Measurements from ENCODE around the gene ZSWIM7. TPM values are rescaled to one million over a fixed set of nuclear protein-coding genes. Genes with fewer than 3 reads are reported as not detected.

ZSWIM7 gene
- total RNA-seq, 1 donor from 2014 or later = 43.9 TPM

DNA sequence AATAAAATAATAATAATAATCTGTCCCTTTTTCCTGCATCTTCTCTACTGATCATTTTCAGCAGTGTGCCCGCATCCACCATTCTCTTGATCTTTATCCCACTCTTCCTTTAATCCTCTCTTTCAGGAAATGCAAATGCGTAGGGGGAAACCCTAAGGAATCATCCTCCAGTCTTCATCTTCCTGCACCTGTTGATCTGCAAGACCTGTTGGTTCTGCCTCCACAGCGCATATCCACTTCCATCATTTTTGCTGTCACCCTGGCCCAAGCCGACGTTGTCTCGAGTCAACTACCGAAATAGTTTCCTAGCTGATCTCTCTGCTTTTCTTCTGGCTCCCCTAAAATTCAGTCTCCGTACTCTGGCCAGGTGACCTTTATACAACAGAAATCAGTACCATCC is 30.0 kb downstream of the ZSWIM7 start:
- peaks cover 14% of the 10 kb centered on the region for H3K27me3 ChIP-seq
- no peak overlapping the region for H2AFZ ChIP-seq (replicated peaks)
- H3K36me3 ChIP-seq = no peaks in the 10 kb centered on the region
- no peak overlapping the region for H3K9ac ChIP-seq
- H3K4me2 ChIP-seq = no peak overlapping the region
- H3K27me3 Mint-ChIP-seq (ENCODE audit: insufficient read depth, low read depth) = peaks cover 3% of the 10 kb centered on the region
- H3F3A ChIP-seq (ENCODE audit: low read depth) = peaks cover 35% of the 10 kb centered on the region
- no peak overlapping the region for H3K4me3 Mint-ChIP-seq
- H3K4me1 Mint-ChIP-seq = peaks cover 42% of the 10 kb centered on the region
- no peaks in the 10 kb centered on the region for H3K9me3 Mint-ChIP-seq
- no peak for DNase-seq (ENCODE audit: low spot score)
- H3K27ac ChIP-seq = no peak overlapping the region
- TF ChIP-seq EZH2 (IDR thresholded peaks at IDR 0.05) (no peak), EZH2phosphoT487 (IDR thresholded peaks at IDR 0.05) (no peak)
- TF ChIP-seq, protein P1, sequence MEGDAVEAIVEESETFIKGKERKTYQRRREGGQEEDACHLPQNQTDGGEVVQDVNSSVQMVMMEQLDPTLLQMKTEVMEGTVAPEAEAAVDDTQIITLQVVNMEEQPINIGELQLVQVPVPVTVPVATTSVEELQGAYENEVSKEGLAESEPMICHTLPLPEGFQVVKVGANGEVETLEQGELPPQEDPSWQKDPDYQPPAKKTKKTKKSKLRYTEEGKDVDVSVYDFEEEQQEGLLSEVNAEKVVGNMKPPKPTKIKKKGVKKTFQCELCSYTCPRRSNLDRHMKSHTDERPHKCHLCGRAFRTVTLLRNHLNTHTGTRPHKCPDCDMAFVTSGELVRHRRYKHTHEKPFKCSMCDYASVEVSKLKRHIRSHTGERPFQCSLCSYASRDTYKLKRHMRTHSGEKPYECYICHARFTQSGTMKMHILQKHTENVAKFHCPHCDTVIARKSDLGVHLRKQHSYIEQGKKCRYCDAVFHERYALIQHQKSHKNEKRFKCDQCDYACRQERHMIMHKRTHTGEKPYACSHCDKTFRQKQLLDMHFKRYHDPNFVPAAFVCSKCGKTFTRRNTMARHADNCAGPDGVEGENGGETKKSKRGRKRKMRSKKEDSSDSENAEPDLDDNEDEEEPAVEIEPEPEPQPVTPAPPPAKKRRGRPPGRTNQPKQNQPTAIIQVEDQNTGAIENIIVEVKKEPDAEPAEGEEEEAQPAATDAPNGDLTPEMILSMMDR (IDR thresholded peaks at IDR 0.05) = no peak
- peaks cover 42% of the 10 kb centered on the region for H3K4me1 ChIP-seq
- H3K27ac Mint-ChIP-seq = peak overlapping the region; percentile 34
- H3K4me3 ChIP-seq = no peak overlapping the region
- no peaks in the 10 kb centered on the region for H3K9me3 ChIP-seq (ENCODE audit: low read depth)
- H3K79me2 ChIP-seq (ENCODE audit: low read depth) = no peaks in the 10 kb centered on the region
- peaks cover 23% of the 10 kb centered on the region for H4K20me1 ChIP-seq (ENCODE audit: low read depth)
- peaks cover 6% of the 10 kb centered on the region for H3K36me3 Mint-ChIP-seq

GRCh38 chr17:15967706-15968399 is 31.7 kb downstream of the ZSWIM7 start:
- H4K20me1 ChIP-seq (ENCODE audit: low read depth) = peaks cover 23% of the 10 kb centered on the region
- H3K27me3 Mint-ChIP-seq (ENCODE audit: insufficient read depth, low read depth) = peaks cover 3% of the 10 kb centered on the region

DNA sequence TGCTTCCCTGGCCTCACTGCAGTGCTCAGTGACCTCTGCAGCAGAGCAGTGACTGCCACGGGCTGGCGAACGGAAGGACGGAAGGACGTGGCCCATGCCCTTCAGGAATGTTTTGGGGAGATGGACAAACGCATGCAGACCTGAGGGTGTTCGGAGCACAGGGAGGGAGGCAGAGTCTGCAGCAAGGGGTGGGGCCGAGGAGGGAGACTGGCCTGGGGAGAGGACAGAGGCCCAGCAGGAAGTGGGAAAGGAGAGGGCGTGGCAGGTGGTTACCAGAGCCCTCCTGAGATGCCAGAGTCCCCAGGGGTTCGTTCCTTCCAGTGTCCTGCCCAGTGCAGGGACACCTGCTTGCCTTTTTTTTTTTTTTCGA is 32.6 kb downstream of the ZSWIM7 start:
- peak overlapping the region; percentile 17 for H2AFZ ChIP-seq (replicated peaks)
- peak; percentile 53 for DNase-seq (ENCODE audit: low spot score)

More at GRCh38 chr17:15967706-15968399, 31.7 kb downstream of the ZSWIM7 start:
- Histone ChIP-seq H3K27me3 (peaks cover 14% of the 10 kb centered on the region), H3K4me2 (peak overlapping the region; percentile 75), H3K79me2 (ENCODE audit: low read depth) (no peaks in the 10 kb centered on the region), H3K9ac (no peak overlapping the region), H3F3A (ENCODE audit: low read depth) (peaks cover 35% of the 10 kb centered on the region), H3K4me3 (no peak overlapping the region), H3K4me1 (peaks cover 42% of the 10 kb centered on the region), H3K36me3 (no peaks in the 10 kb centered on the region), H2AFZ (replicated peaks) (no peak overlapping the region), H3K9me3 (ENCODE audit: low read depth) (no peaks in the 10 kb centered on the region), H3K27ac (no peak overlapping the region)
- TF ChIP-seq, protein P1 (IDR thresholded peaks at IDR 0.05) = no peak
- TF ChIP-seq EZH2 (IDR thresholded peaks at IDR 0.05) (no peak), EZH2phosphoT487 (IDR thresholded peaks at IDR 0.05) (no peak)
- H3K27ac Mint-ChIP-seq = peak overlapping the region; percentile 100
- peaks cover 42% of the 10 kb centered on the region for H3K4me1 Mint-ChIP-seq
- peak overlapping the region; percentile 76 for H3K4me3 Mint-ChIP-seq
- no peak for DNase-seq (ENCODE audit: low spot score)
- no peaks in the 10 kb centered on the region for H3K9me3 Mint-ChIP-seq
- no peaks in the 10 kb centered on the region for H3K36me3 Mint-ChIP-seq

More for the DNA sequence above, 32.6 kb downstream of the ZSWIM7 start:
- peaks cover 3% of the 10 kb centered on the region for H3K27me3 Mint-ChIP-seq (ENCODE audit: insufficient read depth, low read depth)
- H3K4me1 Mint-ChIP-seq = peaks cover 42% of the 10 kb centered on the region
- H3K27me3 ChIP-seq = peaks cover 14% of the 10 kb centered on the region
- peak overlapping the region; percentile 81 for H3K4me3 Mint-ChIP-seq
- H3K79me2 ChIP-seq (ENCODE audit: low read depth) = no peaks in the 10 kb centered on the region
- no peak for TF ChIP-seq EZH2phosphoT487 (IDR thresholded peaks at IDR 0.05)
- no peak for TF ChIP-seq EZH2 (IDR thresholded peaks at IDR 0.05)
- TF ChIP-seq, protein P1 (IDR thresholded peaks at IDR 0.05) = no peak
- no peaks in the 10 kb centered on the region for H3K36me3 ChIP-seq
- no peaks in the 10 kb centered on the region for H3K9me3 ChIP-seq (ENCODE audit: low read depth)
- peak overlapping the region; percentile 100 for H3K27ac Mint-ChIP-seq
- H3K4me2 ChIP-seq = peak overlapping the region; percentile 75
- H4K20me1 ChIP-seq (ENCODE audit: low read depth) = peaks cover 23% of the 10 kb centered on the region
- no peaks in the 10 kb centered on the region for H3K36me3 Mint-ChIP-seq
- H3K9ac ChIP-seq = no peak overlapping the region
- peak overlapping the region; percentile 68 for H3K27ac ChIP-seq
- peaks cover 42% of the 10 kb centered on the region for H3K4me1 ChIP-seq
- peaks cover 35% of the 10 kb centered on the region for H3F3A ChIP-seq (ENCODE audit: low read depth)
- peak overlapping the region; percentile 38 for H3K4me3 ChIP-seq
- H3K9me3 Mint-ChIP-seq = no peaks in the 10 kb centered on the region
